Esophagus muscularis mucosa (tissue), 4 donors: Measurements from ENCODE around the gene CTNS.

Experiments used
- CTCF ChIP-seq, 3 experiments: fragments of 200-600 bp in 2 of 3; fragments of 450-650 bp in 1 of 3; sonication (generic) in 2 of 3; IDR thresholded peaks; one replicate each; pipeline ENCODE4 v1.5.1; 2017 to 2019; ENCODE audit warnings: antibody characterized with exemption in 3 of 3, mild to moderate bottlenecking in 2 of 3, moderate library complexity in 1 of 3
- EP300 ChIP-seq: sonication (generic); formaldehyde crosslinking; IDR thresholded peaks from one replicate; pipeline ENCODE4 v1.6.1; 2017; ENCODE audit warnings: antibody characterized with exemption
- POLR2A ChIP-seq: fragments of 450-650 bp; IDR thresholded peaks from one replicate; pipeline ENCODE4 v1.6.1; 2017; ENCODE audit warnings: antibody characterized with exemption, moderate library complexity, mild to moderate bottlenecking, low read depth

DNA sequence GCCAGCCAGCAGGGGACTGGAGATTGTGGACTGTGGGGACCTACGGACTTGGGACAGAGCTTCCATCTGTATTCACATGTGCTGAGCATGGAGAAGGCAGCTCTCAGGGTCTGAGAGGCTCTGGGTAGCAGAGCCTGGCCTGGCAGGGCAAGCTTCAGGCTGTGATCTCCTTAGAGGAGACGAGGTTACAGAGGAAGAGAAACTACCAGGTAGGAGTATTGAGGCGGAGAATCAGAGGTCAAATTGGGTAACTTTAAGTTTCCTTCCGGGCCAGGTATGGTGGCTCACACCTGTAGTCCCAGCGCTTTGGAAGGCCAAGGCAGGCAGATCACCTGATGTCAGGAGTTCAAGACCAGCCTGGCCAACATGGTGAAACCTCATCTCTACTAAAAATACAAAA is 8.8 kb downstream of the CTNS start:
- no peak for TF ChIP-seq POLR2A
- no peak for TF ChIP-seq CTCF (IDR thresholded peaks at IDR 0.05)
- TF ChIP-seq EP300: no peak
